ENCODE measurements around the gene PI16. TPM values are rescaled to one million over a fixed set of nuclear protein-coding genes. Genes with fewer than 3 reads are reported as not detected.

The PI16 gene
- total RNA-seq, 1 experiment from 2014 or later: not detected

- Histone ChIP-seq H3K27me3 (ENCODE audit: control insufficient read depth, insufficient read depth, low read length) (no peaks in the 10 kb centered on the region), H3K27ac (ENCODE audit: low read length) (no peak overlapping the region), H3K4me1 (ENCODE audit: control insufficient read depth, insufficient read depth, low read length) (no peaks in the 10 kb centered on the region), H3K4me3 (ENCODE audit: low read depth in 2 of 2, low read length in 2 of 2) (no peak overlapping the region), H3K36me3 (ENCODE audit: control insufficient read depth, insufficient read depth, low read length) (peaks cover 25% of the 10 kb centered on the region), H3K9me3 (ENCODE audit: control insufficient read depth, insufficient read depth, low read depth, low read length) (no peaks in the 10 kb centered on the region)
- ChIA-PET CTCF (no interaction called here), POLR2A (no interaction called here)
- in situ Hi-C loops (cut with HindIII; ENCODE audit: low pct_unique_long_range_greater_than_20kb, low sequenced_read_pairs): no loop called here
- intact Hi-C loops (cut with micrococcal nuclease; ENCODE audit: unreplicated experiment): no loop called here
- ATAC-seq (no peak), DNase-seq (ENCODE audit: low read depth, low spot score) (no peak)
- no TSS peak for BruUV-seq (replicated peaks)
- TF ChIP-seq TCF7L2 (IDR thresholded peaks at IDR 0.05; ENCODE audit: low read depth, low read length): no peak
- TF ChIP-seq, protein P1, sequence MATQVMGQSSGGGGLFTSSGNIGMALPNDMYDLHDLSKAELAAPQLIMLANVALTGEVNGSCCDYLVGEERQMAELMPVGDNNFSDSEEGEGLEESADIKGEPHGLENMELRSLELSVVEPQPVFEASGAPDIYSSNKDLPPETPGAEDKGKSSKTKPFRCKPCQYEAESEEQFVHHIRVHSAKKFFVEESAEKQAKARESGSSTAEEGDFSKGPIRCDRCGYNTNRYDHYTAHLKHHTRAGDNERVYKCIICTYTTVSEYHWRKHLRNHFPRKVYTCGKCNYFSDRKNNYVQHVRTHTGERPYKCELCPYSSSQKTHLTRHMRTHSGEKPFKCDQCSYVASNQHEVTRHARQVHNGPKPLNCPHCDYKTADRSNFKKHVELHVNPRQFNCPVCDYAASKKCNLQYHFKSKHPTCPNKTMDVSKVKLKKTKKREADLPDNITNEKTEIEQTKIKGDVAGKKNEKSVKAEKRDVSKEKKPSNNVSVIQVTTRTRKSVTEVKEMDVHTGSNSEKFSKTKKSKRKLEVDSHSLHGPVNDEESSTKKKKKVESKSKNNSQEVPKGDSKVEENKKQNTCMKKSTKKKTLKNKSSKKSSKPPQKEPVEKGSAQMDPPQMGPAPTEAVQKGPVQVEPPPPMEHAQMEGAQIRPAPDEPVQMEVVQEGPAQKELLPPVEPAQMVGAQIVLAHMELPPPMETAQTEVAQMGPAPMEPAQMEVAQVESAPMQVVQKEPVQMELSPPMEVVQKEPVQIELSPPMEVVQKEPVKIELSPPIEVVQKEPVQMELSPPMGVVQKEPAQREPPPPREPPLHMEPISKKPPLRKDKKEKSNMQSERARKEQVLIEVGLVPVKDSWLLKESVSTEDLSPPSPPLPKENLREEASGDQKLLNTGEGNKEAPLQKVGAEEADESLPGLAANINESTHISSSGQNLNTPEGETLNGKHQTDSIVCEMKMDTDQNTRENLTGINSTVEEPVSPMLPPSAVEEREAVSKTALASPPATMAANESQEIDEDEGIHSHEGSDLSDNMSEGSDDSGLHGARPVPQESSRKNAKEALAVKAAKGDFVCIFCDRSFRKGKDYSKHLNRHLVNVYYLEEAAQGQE (IDR thresholded peaks at IDR 0.05; ENCODE audit: insufficient read depth in 1 of 2, low read depth in 2 of 2, low read length in 1 of 2): no peak
- TF ChIP-seq POLR2AphosphoS5 (IDR thresholded peaks at IDR 0.05; ENCODE audit: low read depth, low read length): no peak
- no peak for TF ChIP-seq SIN3A (IDR thresholded peaks at IDR 0.05; ENCODE audit: borderline replicate concordance, insufficient read depth, low read depth, low read length)
- TF ChIP-seq, protein P2, sequence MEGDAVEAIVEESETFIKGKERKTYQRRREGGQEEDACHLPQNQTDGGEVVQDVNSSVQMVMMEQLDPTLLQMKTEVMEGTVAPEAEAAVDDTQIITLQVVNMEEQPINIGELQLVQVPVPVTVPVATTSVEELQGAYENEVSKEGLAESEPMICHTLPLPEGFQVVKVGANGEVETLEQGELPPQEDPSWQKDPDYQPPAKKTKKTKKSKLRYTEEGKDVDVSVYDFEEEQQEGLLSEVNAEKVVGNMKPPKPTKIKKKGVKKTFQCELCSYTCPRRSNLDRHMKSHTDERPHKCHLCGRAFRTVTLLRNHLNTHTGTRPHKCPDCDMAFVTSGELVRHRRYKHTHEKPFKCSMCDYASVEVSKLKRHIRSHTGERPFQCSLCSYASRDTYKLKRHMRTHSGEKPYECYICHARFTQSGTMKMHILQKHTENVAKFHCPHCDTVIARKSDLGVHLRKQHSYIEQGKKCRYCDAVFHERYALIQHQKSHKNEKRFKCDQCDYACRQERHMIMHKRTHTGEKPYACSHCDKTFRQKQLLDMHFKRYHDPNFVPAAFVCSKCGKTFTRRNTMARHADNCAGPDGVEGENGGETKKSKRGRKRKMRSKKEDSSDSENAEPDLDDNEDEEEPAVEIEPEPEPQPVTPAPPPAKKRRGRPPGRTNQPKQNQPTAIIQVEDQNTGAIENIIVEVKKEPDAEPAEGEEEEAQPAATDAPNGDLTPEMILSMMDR (IDR thresholded peaks at IDR 0.05): no peak
Measured at GRCh38 chr6:36973647-36974046, 19.1 kb downstream of the PI16 start.

- no peak overlapping the region for H3K27ac ChIP-seq (ENCODE audit: low read length)
- no peak for DNase-seq (ENCODE audit: low read depth, low spot score)
- in situ Hi-C loops (cut with HindIII; ENCODE audit: low pct_unique_long_range_greater_than_20kb, low sequenced_read_pairs) (no loop called here), intact Hi-C loops (cut with micrococcal nuclease; ENCODE audit: unreplicated experiment) (no loop called here)
- no peaks in the 10 kb centered on the region for H3K27me3 ChIP-seq (ENCODE audit: control insufficient read depth, insufficient read depth, low read length)
- no peak for TF ChIP-seq SIN3A (IDR thresholded peaks at IDR 0.05; ENCODE audit: borderline replicate concordance, insufficient read depth, low read depth, low read length)
- TF ChIP-seq, protein P2 (IDR thresholded peaks at IDR 0.05): no peak
- no peak for TF ChIP-seq TCF7L2 (IDR thresholded peaks at IDR 0.05; ENCODE audit: low read depth, low read length)
- TF ChIP-seq POLR2AphosphoS5 (IDR thresholded peaks at IDR 0.05; ENCODE audit: low read depth, low read length): no peak
- TF ChIP-seq, protein P1 (IDR thresholded peaks at IDR 0.05; ENCODE audit: insufficient read depth in 1 of 2, low read depth in 2 of 2, low read length in 1 of 2): no peak
- no peak overlapping the region for H3K4me3 ChIP-seq (ENCODE audit: low read depth in 2 of 2, low read length in 2 of 2)
- H3K4me1 ChIP-seq (ENCODE audit: control insufficient read depth, insufficient read depth, low read length): peaks cover 5% of the 10 kb centered on the region; the same call in 1 of the 2 replicates
- CTCF ChIA-PET: no interaction called here
- no peaks in the 10 kb centered on the region for H3K9me3 ChIP-seq (ENCODE audit: control insufficient read depth, insufficient read depth, low read depth, low read length)
- POLR2A ChIA-PET: no interaction called here
- peaks cover 24% of the 10 kb centered on the region for H3K36me3 ChIP-seq (ENCODE audit: control insufficient read depth, insufficient read depth, low read length)
- ATAC-seq: no peak
- BruUV-seq (replicated peaks): no TSS peak
Measured at GRCh38 chr6:36975231-36976006, 20.9 kb downstream of the PI16 start.

Measured in Panc1 (cell line).